DOHH2 (cell line): ENCODE measurements around the gene WDR77.

Experiments
- CTCF ChIP-seq: fragments of 200-600 bp; sonication (generic); IDR thresholded peaks from one replicate; pipeline ENCODE4 v1.5.1; 2014; ENCODE audit warnings: antibody characterized with exemption, mild to moderate bottlenecking, low read depth, low read length; ENCODE audit not compliant: poor library complexity, severe bottlenecking
- EZH2phosphoT487 ChIP-seq: fragments of 200-600 bp; sonication (generic); IDR thresholded peaks from 2 replicates; pipeline ENCODE4 v1.6.1; 2017; ENCODE audit warnings: borderline replicate concordance, mild to moderate bottlenecking, antibody characterized with exemption, low read length, moderate library complexity, mixed read lengths

GRCh38 chr1:111406321-111406768, 42.7 kb downstream of the WDR77 start:
- no peak for TF ChIP-seq CTCF
- no peak for TF ChIP-seq EZH2phosphoT487
